H9 (cell line): Measurements from ENCODE around the gene NOP56. TPM values are rescaled to one million over a fixed set of nuclear protein-coding genes. Genes with fewer than 3 reads are reported as not detected.

Experiments used
- DNase-seq: peaks from one replicate; pipeline ENCODE4 v3.0.0-alpha.2; 2017
- H2AFZ ChIP-seq: one replicate; pipeline ENCODE4 v1.6.1; 2013; ENCODE audit warnings: mild to moderate bottlenecking, low read length, control low read depth, moderate library complexity
- H2AK5ac ChIP-seq: 2 replicates; pipeline ENCODE4 v1.6.1; 2013; ENCODE audit warnings: low read length, control low read depth, mixed read lengths; ENCODE audit not compliant: insufficient read length
- H2BK120ac ChIP-seq: one replicate; pipeline ENCODE4 v1.6.1; 2013; ENCODE audit warnings: low read depth, mild to moderate bottlenecking, low read length, control low read depth, inconsistent platforms; ENCODE audit not compliant: poor library complexity, severe bottlenecking
- H2BK12ac ChIP-seq: 2 replicates; pipeline ENCODE4 v1.6.1; 2013; ENCODE audit warnings: low read length, control low read depth, mixed read lengths, low read depth; ENCODE audit not compliant: insufficient read length
- H2BK15ac ChIP-seq: 2 replicates; pipeline ENCODE4 v1.6.1; 2013; ENCODE audit warnings: low read depth, low read length, control low read depth
- H2BK20ac ChIP-seq: one replicate; pipeline ENCODE4 v1.6.1; 2013; ENCODE audit warnings: low read depth, mild to moderate bottlenecking, low read length, control low read depth, inconsistent platforms; ENCODE audit not compliant: poor library complexity, severe bottlenecking
- H2BK5ac ChIP-seq: 2 replicates; pipeline ENCODE4 v1.6.1; 2013; ENCODE audit warnings: low read length, control low read depth, mixed read lengths; ENCODE audit not compliant: insufficient read length
- H3K14ac ChIP-seq: 2 replicates; pipeline ENCODE4 v1.6.1; 2013; ENCODE audit warnings: low read length, control low read depth; ENCODE audit not compliant: insufficient read depth
- H3K18ac ChIP-seq: 2 replicates; pipeline ENCODE4 v1.6.1; 2013; ENCODE audit warnings: low read depth, mild to moderate bottlenecking, mixed read lengths, low read length, control low read depth; ENCODE audit not compliant: insufficient read length
- H3K23ac ChIP-seq: 2 replicates; pipeline ENCODE4 v1.6.1; 2013; ENCODE audit warnings: low read length, control low read depth, mixed read lengths, low read depth; ENCODE audit not compliant: insufficient read length
- H3K23me2 ChIP-seq: 2 replicates; pipeline ENCODE4 v1.6.1; 2013; ENCODE audit warnings: low read depth, mild to moderate bottlenecking, mixed read lengths, low read length, control low read depth; ENCODE audit not compliant: insufficient read length, poor library complexity, severe bottlenecking
- H3K27ac ChIP-seq: 2 replicates; pipeline ENCODE4 v1.5.1; 2013; ENCODE audit warnings: low read length, control low read depth, mixed read lengths, low read depth; ENCODE audit not compliant: insufficient read length
- H3K27me3 ChIP-seq: 2 replicates; pipeline ENCODE4 v1.6.1; 2013; ENCODE audit warnings: low read length, control low read depth, inconsistent platforms; ENCODE audit not compliant: insufficient read depth
- H3K4ac ChIP-seq: 2 replicates; pipeline ENCODE4 v1.6.1; 2013; ENCODE audit warnings: low read depth, mild to moderate bottlenecking, control low read depth, inconsistent platforms, low read length, moderate library complexity
- H3K4me1 ChIP-seq: 2 replicates; pipeline ENCODE4 v1.6.1; 2013; ENCODE audit warnings: low read length, control low read depth, inconsistent platforms; ENCODE audit not compliant: insufficient read depth
- H3K4me2 ChIP-seq: 2 replicates; pipeline ENCODE4 v1.6.1; 2013; ENCODE audit warnings: low read length, control low read depth, mixed read lengths; ENCODE audit not compliant: insufficient read length, insufficient read depth
- H3K56ac ChIP-seq: 2 replicates; pipeline ENCODE4 v1.6.1; 2013; ENCODE audit warnings: low read depth, mild to moderate bottlenecking, mixed read lengths, low read length, control low read depth; ENCODE audit not compliant: insufficient read length
- H3K79me1 ChIP-seq: 2 replicates; pipeline ENCODE4 v1.6.1; 2013; ENCODE audit warnings: low read depth, mild to moderate bottlenecking, moderate library complexity, low read length, control low read depth, inconsistent platforms; ENCODE audit not compliant: insufficient read depth, poor library complexity, severe bottlenecking
- H3K79me2 ChIP-seq: 2 replicates; pipeline ENCODE4 v1.6.1; 2013; ENCODE audit warnings: low read length, control low read depth, inconsistent platforms; ENCODE audit not compliant: insufficient read depth
- H3K9ac ChIP-seq: 2 replicates; pipeline ENCODE4 v1.6.1; 2013; ENCODE audit warnings: low read length, control low read depth, mixed read lengths; ENCODE audit not compliant: insufficient read length; ENCODE audit errors: extremely low read depth
- H3K9me3 ChIP-seq: one replicate; pipeline ENCODE4 v1.6.1; 2013; ENCODE audit warnings: low read depth, low read length, inconsistent platforms; ENCODE audit not compliant: control insufficient read depth
- H3T11ph ChIP-seq: one replicate; pipeline ENCODE4 v1.6.1; 2013; ENCODE audit warnings: mild to moderate bottlenecking, low read length, control low read depth, inconsistent platforms
- H4K20me1 ChIP-seq: one replicate; pipeline ENCODE4 v1.6.1; 2013; ENCODE audit not compliant: control insufficient read depth, insufficient read length, insufficient read depth
- H4K5ac ChIP-seq: 2 replicates; pipeline ENCODE4 v1.6.1; 2013; ENCODE audit warnings: low read depth, mild to moderate bottlenecking, mixed read lengths, low read length, control low read depth; ENCODE audit not compliant: insufficient read length
- H4K8ac ChIP-seq: replicated peaks from 2 replicates; pipeline ENCODE4 v1.6.1; 2013; ENCODE audit warnings: low read length, control low read depth, mixed read lengths, low read depth; ENCODE audit not compliant: insufficient read length
- H4K91ac ChIP-seq: 2 replicates; pipeline ENCODE4 v1.6.1; 2013; ENCODE audit warnings: low read depth, mild to moderate bottlenecking, moderate library complexity, mixed read lengths, low read length, control low read depth; ENCODE audit not compliant: insufficient read length
- H3K27ac Mint-ChIP-seq, 3 experiments: 2 replicates in 2 of 3; 3 replicates in 1 of 3; pipeline ENCODE4 v1.8.0; 2020 to 2021; ENCODE audit warnings: mixed read lengths in 3 of 3, mild to moderate bottlenecking in 1 of 3, moderate library complexity in 1 of 3
- H3K27me3 Mint-ChIP-seq: 2 replicates; pipeline ENCODE4 v1.8.0; 2021; ENCODE audit warnings: low read depth, mild to moderate bottlenecking, moderate library complexity, mixed read lengths
- H3K36me3 Mint-ChIP-seq, 3 experiments: 2 replicates in 2 of 3; 3 replicates in 1 of 3; pipeline ENCODE4 v1.8.0; 2020 to 2021; ENCODE audit warnings: low read depth in 3 of 3, mixed read lengths in 3 of 3; ENCODE audit not compliant: insufficient read depth in 1 of 3
- H3K4me1 Mint-ChIP-seq, 2 experiments: 2 replicates each; pipeline ENCODE4 v1.8.0; 2020; ENCODE audit warnings: mixed read lengths in 2 of 2
- H3K4me3 Mint-ChIP-seq, 2 experiments: 2 replicates in 1 of 2; 3 replicates in 1 of 2; pipeline ENCODE4 v1.8.0; 2020 to 2021; ENCODE audit warnings: mild to moderate bottlenecking in 2 of 2, mixed read lengths in 2 of 2, moderate library complexity in 1 of 2
- H3K9me3 Mint-ChIP-seq, 2 experiments: 2 replicates in 1 of 2; 3 replicates in 1 of 2; pipeline ENCODE4 v1.8.0; 2020; ENCODE audit warnings: mild to moderate bottlenecking in 2 of 2, mixed read lengths in 2 of 2, moderate library complexity in 1 of 2
- CTCF ChIP-seq: fragments of 200-600 bp; sonication (generic); conservative IDR thresholded peaks from 3 replicates; pipeline ENCODE4 v1.8.0; 2021; ENCODE audit warnings: antibody characterized with exemption, mild to moderate bottlenecking
- WGBS: extraction: QIAGEN DNeasy Blood & Tissue Kit; methylation state at CpG from one replicate; pipeline ENCODE4 v1.1.7; 2013; ENCODE audit warnings: missing lambda C conversion rate, low lambda C conversion rate, mixed read lengths; ENCODE audit not compliant: insufficient read length; ENCODE audit errors: extremely low coverage; 5-methylcytosine and 5-hydroxymethylcytosine counted together
- total RNA-seq: library from RNA; stranded (reverse); gene quantifications from 2 replicates; pipeline ENCODE4 v1.2.1, GENCODE V29; 2021

Gene NOP56
- total RNA-seq, 1 experiment from 2014 or later: 774 TPM

GRCh38 chr20:2637246-2637645, 15.2 kb upstream of the NOP56 start:
- TF ChIP-seq CTCF: no peak
- Histone ChIP-seq H3K9ac (no peak overlapping the region), H3K79me2 (no peaks in the 10 kb centered on the region), H3K27ac (no peak overlapping the region), H3K4ac (no peak overlapping the region), H3K23ac (no peak overlapping the region), H2BK20ac (no peak overlapping the region), H2BK5ac (no peak overlapping the region), H2AK5ac (no peak overlapping the region), H3K14ac (no peak overlapping the region), H3K56ac (no peak overlapping the region), H4K20me1 (no peaks in the 10 kb centered on the region), H4K5ac (no peak overlapping the region), H3K79me1 (no peaks in the 10 kb centered on the region), H2BK120ac (no peak overlapping the region), H3T11ph (no peak overlapping the region), H3K9me3 (no peaks in the 10 kb centered on the region), H2BK12ac (no peak overlapping the region), H2BK15ac (no peak overlapping the region), H4K91ac (no peak overlapping the region), H3K18ac (no peak overlapping the region), H3K27me3 (no peaks in the 10 kb centered on the region), H2AFZ (no peak overlapping the region), H3K4me1 (no peaks in the 10 kb centered on the region), H3K23me2 (no peaks in the 10 kb centered on the region), H4K8ac (no peak overlapping the region), H3K4me2 (no peak overlapping the region)
- no CpG with 5 or more reads among the region's 6 CpGs for WGBS
- H3K27me3 Mint-ChIP-seq: peaks cover 61% of the 10 kb centered on the region
- H3K4me3 Mint-ChIP-seq: no peak overlapping the region
- no peak overlapping the region for H3K27ac Mint-ChIP-seq
- no peaks in the 10 kb centered on the region for H3K4me1 Mint-ChIP-seq
- no peaks in the 10 kb centered on the region for H3K36me3 Mint-ChIP-seq
- H3K9me3 Mint-ChIP-seq: no peaks in the 10 kb centered on the region
- DNase-seq: no peak
